IPS-18c (cell line): ENCODE data around the gene H1-8.

ENCODE experiments used
- H3K4me3 ChIP-seq: 2 replicates; pipeline ENCODE4 v1.7.0; 2013; ENCODE audit warnings: low read depth, mild to moderate bottlenecking, low read length, moderate library complexity; ENCODE audit not compliant: insufficient read depth
- H3K9me3 ChIP-seq: one replicate; pipeline ENCODE4 v1.6.1; 2013; ENCODE audit warnings: mild to moderate bottlenecking, low read length, moderate library complexity; ENCODE audit not compliant: control insufficient read depth, insufficient read depth

H1-8 gene

GRCh38 chr3:129560269-129560787, 17.4 kb downstream of the H1-8 start:
- H3K4me3 ChIP-seq: no peak overlapping the region
- no peaks in the 10 kb centered on the region for H3K9me3 ChIP-seq

DNA sequence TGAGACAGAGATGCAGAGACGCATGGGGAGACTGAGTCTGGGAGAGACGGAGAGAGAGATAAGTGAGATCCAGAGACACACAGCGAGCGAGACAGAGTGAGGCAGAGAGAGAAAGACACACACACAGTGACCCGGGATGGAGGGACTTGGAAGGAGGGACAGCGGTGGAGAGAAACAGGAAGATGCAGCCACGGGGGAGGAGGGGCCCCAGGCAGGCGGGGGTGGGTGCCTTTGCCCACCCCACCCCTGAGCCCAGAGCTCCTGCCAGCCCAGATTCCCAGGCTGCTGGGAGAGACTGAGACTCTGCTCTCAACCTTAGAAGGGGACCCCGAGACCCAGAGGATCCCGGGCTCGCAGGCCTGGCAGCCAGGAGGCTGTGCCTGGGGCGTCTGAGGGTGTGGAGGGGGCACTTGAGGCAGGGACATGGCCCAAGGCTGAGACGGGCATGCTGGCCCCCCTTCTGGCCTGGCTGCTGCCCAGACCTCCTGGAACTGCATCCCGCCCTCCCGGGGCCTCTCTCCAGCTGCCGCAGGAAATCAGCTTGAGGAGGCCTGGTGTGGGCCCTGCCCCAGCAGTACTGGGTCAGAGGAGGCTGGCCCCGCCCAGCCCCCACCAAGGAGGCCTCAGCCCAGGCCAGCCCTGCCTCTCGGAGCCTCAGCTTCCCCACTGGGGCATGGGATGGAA, 18.1 kb downstream of the H1-8 start:
- Histone ChIP-seq H3K4me3 (no peak overlapping the region), H3K9me3 (no peaks in the 10 kb centered on the region)

DNA sequence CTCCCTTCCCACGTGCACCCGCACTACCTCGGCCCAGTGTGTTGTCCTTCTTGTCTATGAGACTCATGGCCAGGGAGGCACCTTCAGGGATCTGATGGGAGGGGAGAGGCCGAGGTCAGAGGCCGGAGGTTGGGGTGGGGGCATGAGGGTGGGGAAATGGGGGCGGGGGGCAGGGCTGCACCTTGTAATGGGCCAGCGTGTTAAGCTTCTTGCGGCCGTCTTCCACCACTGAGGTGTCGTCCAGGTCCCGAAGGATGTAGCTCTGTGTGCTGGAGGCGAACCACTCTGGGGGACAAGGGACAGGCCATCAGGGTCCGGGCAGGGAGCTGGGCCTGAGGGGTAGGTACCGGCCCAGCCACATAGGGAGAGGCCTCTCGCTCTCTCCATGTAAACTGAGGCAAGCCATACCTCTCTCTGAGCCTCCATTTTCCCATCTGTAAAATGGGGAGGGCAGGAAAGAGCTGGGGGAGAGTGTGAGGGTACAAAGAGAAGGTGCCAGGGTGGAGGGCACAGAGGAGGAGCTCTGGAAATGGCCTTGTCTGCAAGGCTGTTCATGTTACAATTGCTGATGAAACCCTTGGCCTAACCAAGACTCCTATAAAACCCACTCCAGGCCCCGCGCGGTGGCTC, 18.8 kb downstream of the H1-8 start:
- Histone ChIP-seq H3K4me3 (no peak overlapping the region), H3K9me3 (no peaks in the 10 kb centered on the region)

DNA sequence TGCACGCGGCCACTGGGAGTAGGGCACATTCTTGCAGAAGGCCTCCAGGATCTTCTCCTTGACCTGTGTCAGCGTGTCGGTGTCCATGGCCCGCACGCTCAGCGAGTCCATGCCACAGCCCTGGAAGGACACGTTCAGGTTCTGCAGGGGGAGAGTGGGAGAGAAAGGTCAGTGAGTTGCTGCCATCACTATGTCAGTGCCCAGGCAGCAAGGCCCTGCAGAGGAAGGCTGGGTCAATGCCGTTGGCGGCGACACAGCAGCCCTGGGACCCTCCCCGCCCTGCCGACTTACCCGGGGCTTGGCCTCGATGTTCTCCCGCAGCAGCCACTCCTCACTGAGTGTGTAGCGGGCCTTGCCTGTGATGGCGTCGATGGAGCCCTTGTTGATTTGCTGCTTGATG, 19.8 kb downstream of the H1-8 start:
- no peak overlapping the region for H3K4me3 ChIP-seq
- H3K9me3 ChIP-seq: no peaks in the 10 kb centered on the region

- Histone ChIP-seq H3K4me3 (no peak overlapping the region), H3K9me3 (no peaks in the 10 kb centered on the region)
Measured at GRCh38 chr3:129563332-129563731, 20.4 kb downstream of the H1-8 start.

DNA sequence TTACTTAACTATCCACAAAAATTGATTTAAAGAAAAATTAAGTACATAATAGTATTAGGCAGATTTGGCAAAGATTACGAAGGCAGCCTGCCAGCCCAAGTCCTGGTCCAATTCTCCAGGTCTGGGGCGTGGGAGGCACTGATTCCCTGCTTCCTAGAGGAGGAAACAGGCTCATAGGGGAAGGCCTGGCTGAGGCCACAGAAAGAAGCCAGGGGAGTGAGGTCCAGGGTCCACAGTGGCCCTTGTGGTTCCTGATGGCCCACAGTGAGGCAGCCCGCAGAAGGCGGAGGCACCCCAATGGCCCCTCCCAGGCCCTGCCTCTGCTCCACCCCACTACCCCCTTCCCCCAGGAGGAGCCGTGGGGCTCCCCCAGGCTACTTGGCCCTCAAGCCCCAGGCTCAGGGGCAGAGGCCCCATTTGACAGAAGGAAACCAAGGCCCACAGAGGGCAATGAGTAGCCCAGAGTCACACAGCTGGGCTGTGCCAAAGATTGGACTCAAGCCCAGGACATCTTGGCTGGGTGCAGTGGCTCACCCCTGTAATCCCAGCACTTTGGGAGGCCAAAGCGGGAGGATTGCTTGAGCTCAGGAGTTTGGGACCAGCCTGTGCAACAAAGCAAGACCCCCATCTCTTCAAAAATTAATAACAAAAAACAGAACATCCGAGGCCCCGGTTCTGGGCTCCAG, 21.0 kb downstream of the H1-8 start:
- H3K4me3 ChIP-seq: no peak overlapping the region
- no peaks in the 10 kb centered on the region for H3K9me3 ChIP-seq

- Histone ChIP-seq H3K9me3 (no peaks in the 10 kb centered on the region), H3K4me3 (no peak overlapping the region)
Measured at GRCh38 chr3:129564981-129565644, 22.1 kb downstream of the H1-8 start.

- no peaks in the 10 kb centered on the region for H3K9me3 ChIP-seq
- no peak overlapping the region for H3K4me3 ChIP-seq
Measured at GRCh38 chr3:129565902-129566301, 22.9 kb downstream of the H1-8 start.

- no peaks in the 10 kb centered on the region for H3K9me3 ChIP-seq
- H3K4me3 ChIP-seq: no peak overlapping the region
Measured at GRCh38 chr3:129567176-129567705, 24.3 kb downstream of the H1-8 start.

- Histone ChIP-seq H3K4me3 (no peak overlapping the region), H3K9me3 (no peaks in the 10 kb centered on the region)
Measured at GRCh38 chr3:129567939-129568338, 25.0 kb downstream of the H1-8 start.

DNA sequence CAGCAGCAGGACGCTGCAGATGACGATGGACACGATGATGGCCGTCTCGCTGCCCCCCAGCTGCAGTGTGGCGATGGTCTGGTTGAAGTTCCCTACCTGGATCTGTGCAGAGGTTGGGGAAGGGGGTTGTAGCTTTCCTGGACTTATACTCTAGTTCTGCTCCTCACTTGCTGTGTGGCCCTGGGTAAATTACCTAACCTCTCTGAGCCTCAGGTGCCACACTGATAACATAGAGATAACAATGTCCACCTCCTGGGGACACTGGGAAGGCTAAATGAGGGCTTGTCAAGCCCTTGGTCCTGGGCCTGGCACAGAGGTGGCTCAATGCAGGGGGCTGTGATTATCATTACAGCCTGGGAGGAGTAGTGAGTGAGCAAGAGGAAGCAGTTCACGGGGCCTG, 26.9 kb downstream of the H1-8 start:
- no peak overlapping the region for H3K4me3 ChIP-seq
- no peaks in the 10 kb centered on the region for H3K9me3 ChIP-seq

- H3K9me3 ChIP-seq: no peaks in the 10 kb centered on the region
- no peak overlapping the region for H3K4me3 ChIP-seq
Measured at GRCh38 chr3:129571605-129572547, 28.9 kb downstream of the H1-8 start.

DNA sequence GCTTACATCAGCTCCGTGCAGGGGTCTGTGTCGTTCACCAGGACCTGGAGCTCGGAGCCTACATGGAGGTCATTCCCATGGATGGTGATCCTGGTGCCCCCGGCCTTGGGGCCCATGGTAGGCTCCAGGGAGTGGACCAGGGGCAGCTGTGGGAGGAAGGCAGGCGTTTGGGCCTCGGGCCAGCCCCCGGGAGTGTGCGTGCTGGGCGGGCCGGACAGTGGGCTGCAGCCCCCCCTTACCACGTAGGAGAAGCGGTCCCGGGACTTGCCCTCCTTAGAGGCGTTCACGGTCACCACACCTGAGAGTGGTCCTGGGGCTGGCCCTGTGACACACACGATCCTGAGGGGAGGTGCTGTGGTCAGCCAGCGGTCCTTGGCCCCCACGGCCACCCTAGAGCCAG, 29.6 kb downstream of the H1-8 start:
- Histone ChIP-seq H3K9me3 (no peaks in the 10 kb centered on the region), H3K4me3 (no peak overlapping the region)

DNA sequence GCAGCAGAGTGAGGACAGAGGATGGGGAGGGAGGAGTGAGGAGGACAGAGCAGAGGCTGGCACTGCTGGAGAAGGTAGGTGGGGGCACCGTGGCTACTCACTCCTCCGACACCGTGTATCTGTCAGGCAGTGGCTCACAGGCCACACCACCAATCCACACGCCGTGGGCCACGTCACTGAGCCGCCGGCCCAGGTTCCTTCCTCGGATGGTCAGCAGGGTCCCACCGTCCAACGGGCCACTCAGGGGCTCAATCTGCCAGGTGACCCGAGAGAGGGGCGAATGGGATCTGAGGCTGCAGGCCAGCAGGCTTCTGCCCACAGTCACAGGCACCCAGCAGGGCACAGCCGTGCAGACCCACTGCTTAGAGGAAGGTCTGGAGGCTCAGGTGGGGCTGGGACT, 30.5 kb downstream of the H1-8 start:
- H3K9me3 ChIP-seq: no peaks in the 10 kb centered on the region
- H3K4me3 ChIP-seq: no peak overlapping the region

DNA sequence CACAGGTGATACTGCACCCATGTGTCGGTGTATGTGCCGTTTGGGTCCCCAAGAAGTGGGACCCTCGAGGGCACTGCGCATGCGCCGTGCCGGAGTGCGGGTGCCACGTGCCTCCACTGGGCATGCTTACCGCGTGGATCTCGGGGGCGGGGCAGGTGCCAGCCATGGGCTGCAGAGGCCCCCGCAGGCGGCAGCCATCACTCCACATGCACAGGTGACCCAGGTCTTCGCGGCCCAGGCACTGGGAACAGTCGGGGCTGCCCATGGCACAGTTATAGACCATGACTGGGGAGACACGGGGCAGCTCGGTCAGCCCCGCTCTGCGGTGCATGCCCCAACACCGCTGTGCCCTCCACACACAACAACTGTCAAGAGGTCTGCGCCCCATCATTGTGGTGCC, 31.2 kb downstream of the H1-8 start:
- H3K9me3 ChIP-seq: no peaks in the 10 kb centered on the region
- H3K4me3 ChIP-seq: no peak overlapping the region

DNA sequence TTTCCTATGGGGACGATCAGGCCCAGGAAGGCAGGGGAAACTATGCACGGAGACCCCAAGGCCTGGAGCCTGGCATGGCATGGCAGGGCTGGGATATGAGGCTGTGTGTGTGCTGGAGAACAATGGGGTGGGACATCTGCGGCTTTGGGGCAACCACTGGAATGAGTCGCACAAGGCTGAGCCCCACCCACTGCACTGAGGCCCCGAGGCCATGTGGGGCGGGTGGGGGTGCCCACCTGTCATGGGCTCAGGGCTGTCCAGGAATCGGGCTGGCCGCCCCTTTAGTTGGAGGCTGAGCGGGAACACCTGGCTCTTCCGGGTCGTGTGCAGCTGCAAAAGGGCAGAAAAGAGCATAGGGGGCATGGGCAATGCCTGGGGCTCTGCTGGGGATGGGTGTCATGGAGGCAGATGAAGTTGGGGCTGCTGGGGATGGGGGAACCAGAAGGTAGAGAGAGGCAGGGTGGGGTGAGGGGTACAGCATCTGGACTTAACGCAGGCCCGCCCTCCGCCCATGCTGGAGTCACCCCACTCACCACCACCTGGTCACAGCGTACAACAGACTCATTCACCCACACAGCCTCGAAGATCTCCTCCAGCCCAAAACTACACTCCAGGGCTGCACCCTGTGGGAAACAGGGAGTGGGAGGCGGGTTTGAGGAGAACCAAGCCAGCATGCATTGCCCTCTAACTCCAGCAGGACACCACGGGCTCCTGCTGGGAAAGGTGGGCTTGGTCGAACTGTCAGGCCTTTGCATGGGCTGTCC, 32.4 kb downstream of the H1-8 start:
- Histone ChIP-seq H3K4me3 (no peak overlapping the region), H3K9me3 (no peaks in the 10 kb centered on the region)
